Measurements from ENCODE around the gene MLEC.

GRCh38 chr12:120654656-120655055 is 32.3 kb upstream of the MLEC start:
- TF ChIP-seq, protein P1, sequence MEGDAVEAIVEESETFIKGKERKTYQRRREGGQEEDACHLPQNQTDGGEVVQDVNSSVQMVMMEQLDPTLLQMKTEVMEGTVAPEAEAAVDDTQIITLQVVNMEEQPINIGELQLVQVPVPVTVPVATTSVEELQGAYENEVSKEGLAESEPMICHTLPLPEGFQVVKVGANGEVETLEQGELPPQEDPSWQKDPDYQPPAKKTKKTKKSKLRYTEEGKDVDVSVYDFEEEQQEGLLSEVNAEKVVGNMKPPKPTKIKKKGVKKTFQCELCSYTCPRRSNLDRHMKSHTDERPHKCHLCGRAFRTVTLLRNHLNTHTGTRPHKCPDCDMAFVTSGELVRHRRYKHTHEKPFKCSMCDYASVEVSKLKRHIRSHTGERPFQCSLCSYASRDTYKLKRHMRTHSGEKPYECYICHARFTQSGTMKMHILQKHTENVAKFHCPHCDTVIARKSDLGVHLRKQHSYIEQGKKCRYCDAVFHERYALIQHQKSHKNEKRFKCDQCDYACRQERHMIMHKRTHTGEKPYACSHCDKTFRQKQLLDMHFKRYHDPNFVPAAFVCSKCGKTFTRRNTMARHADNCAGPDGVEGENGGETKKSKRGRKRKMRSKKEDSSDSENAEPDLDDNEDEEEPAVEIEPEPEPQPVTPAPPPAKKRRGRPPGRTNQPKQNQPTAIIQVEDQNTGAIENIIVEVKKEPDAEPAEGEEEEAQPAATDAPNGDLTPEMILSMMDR (IDR thresholded peaks at IDR 0.05) = no peak
- TF ChIP-seq POLR2A (IDR thresholded peaks at IDR 0.05) = no peak
